GM12878 (cell line): ENCODE results near the gene TMEM135. TPM values are rescaled to one million over a fixed set of nuclear protein-coding genes. Genes with fewer than 3 reads are reported as not detected.

Experiments used
- ATF2 ChIP-seq: IDR thresholded peaks from 2 replicates; pipeline ENCODE4 v1.6.1; 2012; ENCODE audit warnings: low read length, inconsistent platforms
- BHLHE40 ChIP-seq, 2 experiments: fragments of 450-650 bp in 1 of 2; IDR thresholded peaks; 2 replicates each; pipeline ENCODE4 v1.6.1; 2011 to 2017; ENCODE audit warnings: low read depth in 2 of 2, borderline replicate concordance in 1 of 2, improper control_type of control experiment in 1 of 2, low read length in 1 of 2, mild to moderate bottlenecking in 1 of 2
- BMI1 ChIP-seq: fragments of 450-650 bp; IDR thresholded peaks from 2 replicates; pipeline ENCODE4 v1.6.1; 2016; ENCODE audit warnings: mild to moderate bottlenecking, moderate library complexity, borderline replicate concordance
- CHD2 ChIP-seq: IDR thresholded peaks from 2 replicates; pipeline ENCODE4 v1.6.1; 2011; ENCODE audit warnings: low read depth, low read length, improper control_type of control experiment, borderline replicate concordance
- DPF2 ChIP-seq: fragments of 450-650 bp; IDR thresholded peaks from 2 replicates; pipeline ENCODE4 v1.6.1; 2017; ENCODE audit warnings: mild to moderate bottlenecking
- HDAC2 ChIP-seq: fragments of 200-600 bp; sonication (generic); IDR thresholded peaks from 2 replicates; pipeline ENCODE4 v1.6.1; 2017
- HDAC6 ChIP-seq: fragments of 200-600 bp; sonication (generic); IDR thresholded peaks from one replicate; pipeline ENCODE4 v1.8.0; 2017; ENCODE audit warnings: antibody characterized with exemption; ENCODE audit not compliant: unreplicated experiment
- MEF2A ChIP-seq: IDR thresholded peaks from 2 replicates; pipeline ENCODE4 v1.6.1; 2011; ENCODE audit warnings: low read depth, mild to moderate bottlenecking, low read length, moderate library complexity; ENCODE audit not compliant: insufficient read depth
- MLLT1 ChIP-seq: fragments of 450-650 bp; IDR thresholded peaks from 2 replicates; pipeline ENCODE4 v1.6.1; 2016; ENCODE audit warnings: mild to moderate bottlenecking
- NFYA ChIP-seq: IDR thresholded peaks from 2 replicates; pipeline ENCODE4 v1.6.1; 2011; ENCODE audit warnings: low read depth, mild to moderate bottlenecking, low read length, improper control_type of control experiment, borderline replicate concordance
- PAX8 ChIP-seq: fragments of 450-650 bp; IDR thresholded peaks from 2 replicates; pipeline ENCODE4 v1.6.1; 2017; ENCODE audit warnings: mild to moderate bottlenecking, moderate library complexity
- PBX3 ChIP-seq: IDR thresholded peaks from 2 replicates; pipeline ENCODE4 v1.6.1; 2011; ENCODE audit warnings: mild to moderate bottlenecking, low read depth, low read length, moderate library complexity; ENCODE audit not compliant: insufficient replicate concordance
- POLR2AphosphoS5 ChIP-seq: IDR thresholded peaks from 2 replicates; pipeline ENCODE4 v1.6.1; 2011; ENCODE audit warnings: mild to moderate bottlenecking, low read length, inconsistent platforms
- RELB ChIP-seq: fragments of 450-650 bp; IDR thresholded peaks from 2 replicates; pipeline ENCODE4 v1.6.1; 2017; ENCODE audit warnings: low read depth, mild to moderate bottlenecking, moderate library complexity
- REST ChIP-seq: IDR thresholded peaks from 2 replicates; pipeline ENCODE4 v1.6.1; 2012; ENCODE audit warnings: mild to moderate bottlenecking, low read depth, low read length
- SIN3A ChIP-seq: IDR thresholded peaks from 2 replicates; pipeline ENCODE4 v1.6.1; 2012; ENCODE audit warnings: low read depth, low read length, improper control_type of control experiment
- SMARCA5 ChIP-seq: fragments of 450-650 bp; IDR thresholded peaks from 2 replicates; pipeline ENCODE4 v1.6.1; 2017; ENCODE audit warnings: mild to moderate bottlenecking
- STAT3 ChIP-seq: IDR thresholded peaks from 2 replicates; pipeline ENCODE4 v1.6.1; 2011; ENCODE audit warnings: low read depth, low read length, improper control_type of control experiment
- TARDBP ChIP-seq: IDR thresholded peaks from 2 replicates; pipeline ENCODE4 v1.6.1; 2016; ENCODE audit warnings: borderline replicate concordance
- TCF7 ChIP-seq: IDR thresholded peaks from 2 replicates; pipeline ENCODE4 v1.6.1; 2014; ENCODE audit warnings: antibody characterized with exemption, borderline replicate concordance
- YY1 ChIP-seq: IDR thresholded peaks from 2 replicates; pipeline ENCODE4 v1.6.1; 2011; ENCODE audit warnings: low read depth, mild to moderate bottlenecking, low read length
- ZBED1 ChIP-seq: IDR thresholded peaks from 2 replicates; pipeline ENCODE4 v1.6.1; 2016; ENCODE audit warnings: borderline replicate concordance
- polyA plus RNA-seq, 11 experiments: library from polyadenylated mRNA; depleted of rRNA in 4 of 11; unstranded in 6 of 11; stranded (reverse) in 5 of 11; fragments of >200 nt; fragmentation: Nextera tagmentation in 4 of 11; fragmentation: Illumina TruSeq in 1 of 11; extraction: Ambion mirVana in 4 of 11; extraction: Trizol in 1 of 11; gene quantifications; 1 replicate in 1 of 11; 2 replicates in 10 of 11; pipeline versions ENCODE4 v1.2.1 to v1.2.3, GENCODE V29; 2011 to 2016; ENCODE audit warnings: inconsistent platforms in 2 of 11, missing spikeins in 2 of 11, low read depth in 1 of 11
- total RNA-seq, 4 experiments: library from RNA; depleted of rRNA in 3 of 4; stranded (reverse); fragments of >200 nt in 3 of 4; fragmentation: Illumina TruSeq in 1 of 4; extraction: Trizol in 1 of 4; gene quantifications; 2 replicates each; pipeline versions ENCODE4 v1.2.1 to v1.2.3, GENCODE V29; 2013 to 2021

TMEM135 gene
- total and polyA plus RNA-seq, 10 of the 15 experiments (the other 5 are each of a cell fraction or from before 2014, with no cell fraction given): 7.2 to 117 (median 12.9) TPM

GRCh38 chr11:87037450-87038234, at the start of gene TMEM135 (continued):
- no peak for TF ChIP-seq ATF2
- TF ChIP-seq DPF2: peak; percentile 57; the same call in 1 of the 2 replicates
- TF ChIP-seq SMARCA5: peak; percentile 76; the same call in 1 of the 2 replicates
- no peak for TF ChIP-seq HDAC2
- TF ChIP-seq REST: no peak
- peak; percentile 88 for TF ChIP-seq YY1
- no peak for TF ChIP-seq TCF7
- no peak for TF ChIP-seq SIN3A
- no peak for TF ChIP-seq STAT3
- no peak for TF ChIP-seq MEF2A
- peak; percentile 69; the same call in 1 of the 2 replicates for TF ChIP-seq CHD2
- TF ChIP-seq HDAC6: no peak
- TF ChIP-seq PAX8: no peak
- no peak for TF ChIP-seq MLLT1
- TF ChIP-seq BMI1: no peak
- 0 out of 2 replicates have a peak, but pooled peaks have one; percentile 38 for TF ChIP-seq RELB
- no peak for TF ChIP-seq NFYA
- peak; percentile 77 to 94 for TF ChIP-seq BHLHE40 (IDR thresholded peaks at IDR 0.05; ENCODE audit: borderline replicate concordance in 1 of 2, low read depth in 2 of 2, low read length in 1 of 2)
- TF ChIP-seq ZBED1: no peak
- TF ChIP-seq TARDBP: no peak
- no peak for TF ChIP-seq PBX3
- TF ChIP-seq POLR2AphosphoS5: peak; percentile 56; the same call in 1 of the 2 replicates
